BJ (cell line): ENCODE results near the gene KIAA0513. TPM values are rescaled to one million over a fixed set of nuclear protein-coding genes. Genes with fewer than 3 reads are reported as not detected.

ENCODE experiments used
- CTCF ChIA-PET: fragments of 350-600 bp; formaldehyde crosslinking; extraction: SDS; loops from one replicate; lab custom pipeline; 2021; ENCODE audit warnings: antibody characterized with exemption, inconsistent platforms; lab: Yijun Ruan, JAX
- POLR2A ChIA-PET: fragments of 300-600 bp; sonication (Branson Sonifier 250); formaldehyde crosslinking; extraction: SDS; loops from one replicate; lab custom pipeline; 2021; ENCODE audit warnings: antibody characterized with exemption; lab: Charles Lee
- DNase-seq: peaks from one replicate; pipeline ENCODE4 v3.0.0-alpha.2; 2011; ENCODE audit warnings: low read depth
- H3K27me3 ChIP-seq: 2 replicates; pipeline ENCODE4 v1.6.0; 2011; ENCODE audit warnings: low read length; ENCODE audit not compliant: control insufficient read depth, insufficient read depth
- H3K36me3 ChIP-seq: 2 replicates; pipeline ENCODE4 v1.5.1; 2011; ENCODE audit warnings: low read length; ENCODE audit not compliant: control insufficient read depth, insufficient read depth
- H3K4me3 ChIP-seq: 2 replicates; pipeline ENCODE4 v1.5.1; 2011; ENCODE audit warnings: low read depth, mild to moderate bottlenecking, control low read depth, low read length
- polyA plus RNA-seq: library from polyadenylated mRNA; depleted of rRNA; stranded (reverse); fragments of >200 nt; gene quantifications from 2 replicates; pipeline ENCODE4 v1.2.3, GENCODE V29; 2011
- TF ChIP-seq, protein P1 (sequence below): IDR thresholded peaks from 2 replicates; pipeline ENCODE4 v1.5.1; 2011; ENCODE audit warnings: low read depth, mild to moderate bottlenecking, control low read depth, inconsistent platforms, low read length, moderate library complexity; ENCODE audit not compliant: insufficient read depth

KIAA0513 gene
- polyA plus RNA-seq, 1 experiment: 6.6 TPM

DNA sequence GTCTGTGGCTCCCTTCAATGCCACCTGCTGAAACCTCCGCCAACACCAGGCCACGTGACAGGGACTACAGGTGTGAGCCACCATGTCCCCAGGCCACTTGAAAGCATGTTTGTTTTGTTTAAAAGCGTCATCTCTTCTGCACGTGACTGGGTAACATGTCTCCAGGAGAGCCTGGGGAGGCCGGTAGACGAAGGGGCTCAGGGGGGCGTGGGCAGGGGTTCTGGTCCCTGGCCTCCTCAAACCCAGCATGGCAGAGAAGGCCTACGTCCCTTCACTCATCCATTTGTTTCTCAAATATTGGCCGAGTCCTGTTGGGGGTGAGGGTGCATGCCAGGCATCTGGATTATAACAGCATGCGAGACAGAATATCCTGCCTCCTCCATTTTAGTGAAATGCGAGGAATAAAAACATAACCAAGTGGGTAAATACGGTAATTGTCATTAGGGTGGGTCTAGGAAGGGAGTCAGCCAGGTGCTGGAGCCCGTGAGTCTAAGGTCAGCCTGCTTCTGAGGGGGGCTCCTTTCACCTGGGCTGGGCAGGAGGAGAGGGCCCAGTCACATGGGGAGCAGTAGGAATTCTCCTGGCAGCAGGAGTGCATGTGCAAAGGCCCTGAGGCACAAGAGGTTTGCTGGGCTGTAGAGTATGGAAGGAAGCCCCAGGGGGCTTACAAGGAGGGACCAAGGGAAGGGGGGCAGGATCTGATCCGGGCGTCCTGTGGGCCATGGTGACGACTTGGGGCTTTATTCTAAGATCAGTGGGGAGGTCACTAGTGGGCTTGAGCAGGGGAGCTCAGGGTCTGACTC lies 111.4 kb downstream of the KIAA0513 start:
- Histone ChIP-seq H3K36me3 (no peaks in the 10 kb centered on the region), H3K4me3 (no peak overlapping the region), H3K27me3 (no peaks in the 10 kb centered on the region)
- CTCF ChIA-PET: no interaction called here
- POLR2A ChIA-PET: no interaction called here
- TF ChIP-seq, protein P1, sequence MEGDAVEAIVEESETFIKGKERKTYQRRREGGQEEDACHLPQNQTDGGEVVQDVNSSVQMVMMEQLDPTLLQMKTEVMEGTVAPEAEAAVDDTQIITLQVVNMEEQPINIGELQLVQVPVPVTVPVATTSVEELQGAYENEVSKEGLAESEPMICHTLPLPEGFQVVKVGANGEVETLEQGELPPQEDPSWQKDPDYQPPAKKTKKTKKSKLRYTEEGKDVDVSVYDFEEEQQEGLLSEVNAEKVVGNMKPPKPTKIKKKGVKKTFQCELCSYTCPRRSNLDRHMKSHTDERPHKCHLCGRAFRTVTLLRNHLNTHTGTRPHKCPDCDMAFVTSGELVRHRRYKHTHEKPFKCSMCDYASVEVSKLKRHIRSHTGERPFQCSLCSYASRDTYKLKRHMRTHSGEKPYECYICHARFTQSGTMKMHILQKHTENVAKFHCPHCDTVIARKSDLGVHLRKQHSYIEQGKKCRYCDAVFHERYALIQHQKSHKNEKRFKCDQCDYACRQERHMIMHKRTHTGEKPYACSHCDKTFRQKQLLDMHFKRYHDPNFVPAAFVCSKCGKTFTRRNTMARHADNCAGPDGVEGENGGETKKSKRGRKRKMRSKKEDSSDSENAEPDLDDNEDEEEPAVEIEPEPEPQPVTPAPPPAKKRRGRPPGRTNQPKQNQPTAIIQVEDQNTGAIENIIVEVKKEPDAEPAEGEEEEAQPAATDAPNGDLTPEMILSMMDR: no peak
- no peak for DNase-seq

DNA sequence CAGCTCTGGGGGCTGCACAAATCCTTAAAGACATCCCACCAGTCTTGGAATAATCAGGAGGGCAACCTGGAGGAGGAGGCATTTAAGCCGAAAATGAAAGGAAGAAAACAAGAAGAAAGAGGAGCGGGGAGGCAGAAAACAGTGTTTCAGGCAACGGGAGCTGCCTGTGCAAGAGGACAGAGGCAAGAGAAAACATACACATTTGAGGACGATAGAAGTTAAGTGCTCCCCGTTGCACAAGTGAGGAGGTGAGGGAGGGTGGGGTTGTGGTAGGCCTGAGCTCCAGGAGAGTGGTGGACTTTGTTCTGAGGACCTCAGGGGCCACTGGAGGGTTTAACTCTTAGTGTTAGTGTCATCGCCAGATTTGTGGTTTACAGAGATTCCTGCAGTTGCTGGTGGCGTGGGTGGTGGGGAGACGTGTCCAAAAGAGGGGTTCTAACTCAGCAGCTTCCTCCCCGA lies 112.3 kb downstream of the KIAA0513 start:
- no peaks in the 10 kb centered on the region for H3K27me3 ChIP-seq
- H3K4me3 ChIP-seq: no peak overlapping the region
- no peak for DNase-seq
- TF ChIP-seq, protein P1: no peak
- no peaks in the 10 kb centered on the region for H3K36me3 ChIP-seq
- POLR2A ChIA-PET: no interaction called here
- CTCF ChIA-PET: no interaction called here

DNA sequence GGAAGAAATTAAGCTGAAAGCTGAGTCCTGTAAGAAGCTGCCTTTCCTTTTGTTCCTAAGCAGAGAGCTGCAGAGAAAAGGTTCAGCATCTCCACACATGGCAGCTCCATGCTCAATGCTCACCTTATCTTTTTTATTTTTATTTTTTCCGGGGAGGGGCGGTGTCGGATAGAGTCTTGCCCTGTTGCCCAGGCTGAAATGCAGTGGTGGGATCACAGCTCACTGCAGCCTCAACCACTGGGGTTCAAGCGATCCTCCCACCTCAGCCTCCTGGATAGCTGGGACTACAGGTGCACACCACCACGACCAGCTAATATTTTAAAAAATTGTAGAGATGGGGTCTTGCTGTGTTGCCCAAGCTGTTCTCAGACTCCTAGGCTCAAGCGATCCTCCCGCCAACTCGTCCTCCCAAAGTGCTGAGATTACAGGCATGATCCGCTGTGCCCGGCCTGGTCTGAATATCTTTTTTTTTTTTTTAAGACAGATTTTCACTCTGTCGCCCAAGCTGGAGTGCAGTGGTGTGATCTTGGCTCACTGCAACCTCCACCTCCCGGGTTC lies 112.9 kb downstream of the KIAA0513 start:
- no peaks in the 10 kb centered on the region for H3K36me3 ChIP-seq
- POLR2A ChIA-PET: no interaction called here
- CTCF ChIA-PET: interaction anchor here (2.0 kb wide), 1 partner anchor 25 kb away, joined by 7 read pairs; no protein-coding TSS in a partner anchor
- no peak for DNase-seq
- no peaks in the 10 kb centered on the region for H3K27me3 ChIP-seq
- TF ChIP-seq, protein P1: no peak
- H3K4me3 ChIP-seq: no peak overlapping the region

DNA sequence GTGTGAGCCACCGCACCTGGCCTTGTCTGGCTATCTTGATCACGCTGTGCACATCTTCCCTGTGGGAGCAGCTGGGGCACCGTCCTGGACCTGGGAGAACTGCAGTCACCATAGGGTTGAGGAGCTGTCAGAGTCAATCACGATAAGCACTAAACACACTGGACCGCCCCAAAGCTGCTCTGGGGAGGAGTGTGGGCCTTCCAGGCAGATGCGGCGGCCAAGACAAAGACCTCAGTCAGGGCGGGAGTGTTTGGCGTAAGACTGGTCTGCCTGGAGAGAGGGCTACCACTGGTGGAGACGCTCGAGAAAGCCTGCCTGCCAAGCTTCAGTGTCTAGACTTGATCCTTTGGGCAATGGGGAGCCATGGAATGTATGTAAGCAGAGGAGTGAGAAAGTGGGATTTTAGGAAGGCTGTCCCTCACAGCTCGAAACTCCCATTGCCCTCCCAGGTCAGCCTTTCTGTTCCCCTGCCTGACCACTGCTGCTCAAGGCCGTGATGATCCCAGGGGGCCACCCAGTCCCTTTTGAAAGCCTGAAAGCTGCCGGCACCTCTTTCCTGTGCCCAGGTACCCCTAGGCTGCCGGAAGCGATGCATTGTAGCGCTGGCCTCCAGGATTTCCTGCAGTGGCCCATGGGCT lies 114.0 kb downstream of the KIAA0513 start:
- TF ChIP-seq, protein P1: no peak
- Histone ChIP-seq H3K36me3 (no peaks in the 10 kb centered on the region), H3K27me3 (no peaks in the 10 kb centered on the region), H3K4me3 (no peak overlapping the region)
- ChIA-PET CTCF (interaction anchor here (1.1 to 2.0 kb wide), 2 partner anchors 20 to 26 kb away, joined by 3 to 7 read pairs; no protein-coding TSS in a partner anchor), POLR2A (no interaction called here)
- no peak for DNase-seq

DNA sequence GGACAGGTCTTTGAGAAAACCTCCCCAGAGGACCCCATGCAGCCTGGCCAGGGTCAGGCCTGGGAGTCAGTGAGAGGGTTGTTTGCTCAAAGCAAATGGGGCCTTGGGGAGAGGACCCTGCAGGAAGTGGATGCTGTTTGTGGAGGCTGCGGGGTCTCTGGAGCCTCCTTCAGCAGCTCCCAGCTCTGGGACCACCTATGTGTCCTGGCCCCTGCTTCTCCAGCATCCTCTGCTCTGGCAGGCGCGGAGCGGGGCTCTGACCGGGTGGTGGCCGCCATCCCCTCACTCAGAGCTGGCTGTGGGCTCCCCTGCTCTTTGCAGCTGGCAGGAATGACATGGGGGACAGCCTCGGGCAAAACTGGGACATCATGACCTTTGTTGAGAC lies 114.5 kb downstream of the KIAA0513 start:
- Histone ChIP-seq H3K27me3 (no peaks in the 10 kb centered on the region), H3K36me3 (no peaks in the 10 kb centered on the region), H3K4me3 (no peak overlapping the region)
- ChIA-PET CTCF (interaction anchor here (1.1 to 2.0 kb wide), 2 partner anchors 20 to 27 kb away, joined by 3 to 7 read pairs; no protein-coding TSS in a partner anchor), POLR2A (no interaction called here)
- TF ChIP-seq, protein P1: no peak
- no peak for DNase-seq
